ENCODE measurements around the gene CNN2. TPM values are rescaled to one million over a fixed set of nuclear protein-coding genes. Genes with fewer than 3 reads are reported as not detected.

The CNN2 gene
- total and polyA plus RNA-seq, 9 of the 15 experiments (the other 6 are each of a cell fraction or from before 2014, with no cell fraction given), result 12.1 to 174 (median 52.7) TPM

DNA sequence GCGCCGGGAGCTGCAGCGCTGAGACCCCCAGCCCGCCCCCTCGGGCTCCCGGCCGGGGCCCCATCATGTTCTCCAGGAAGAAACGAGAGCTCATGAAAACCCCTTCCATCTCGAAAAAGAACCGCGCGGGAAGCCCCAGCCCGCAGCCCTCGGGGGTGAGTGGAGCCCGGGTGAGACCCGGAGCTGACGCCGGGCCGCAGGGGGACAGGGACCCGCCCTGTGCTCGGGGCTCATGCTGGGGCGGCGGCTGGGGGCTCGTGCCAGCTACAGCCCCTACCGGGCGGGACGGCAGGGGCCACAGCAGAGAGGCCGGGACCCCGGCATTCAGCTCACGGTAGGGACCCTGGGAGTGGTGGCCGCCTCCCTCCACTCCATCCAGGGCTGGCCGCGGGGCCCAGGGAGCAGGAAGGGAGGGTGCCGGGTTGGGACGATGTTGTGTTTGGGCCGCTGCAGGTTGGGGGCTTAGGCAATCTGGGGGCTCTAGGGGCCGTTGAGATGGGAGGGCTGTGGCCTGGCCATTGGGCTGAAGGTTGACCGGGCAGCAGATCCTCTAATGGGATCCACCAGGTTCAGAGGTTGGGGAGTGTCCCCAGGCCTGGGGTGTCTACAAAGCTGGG lies 41.0 kb downstream of the CNN2 start (continued):
- TF ChIP-seq, protein P1, sequence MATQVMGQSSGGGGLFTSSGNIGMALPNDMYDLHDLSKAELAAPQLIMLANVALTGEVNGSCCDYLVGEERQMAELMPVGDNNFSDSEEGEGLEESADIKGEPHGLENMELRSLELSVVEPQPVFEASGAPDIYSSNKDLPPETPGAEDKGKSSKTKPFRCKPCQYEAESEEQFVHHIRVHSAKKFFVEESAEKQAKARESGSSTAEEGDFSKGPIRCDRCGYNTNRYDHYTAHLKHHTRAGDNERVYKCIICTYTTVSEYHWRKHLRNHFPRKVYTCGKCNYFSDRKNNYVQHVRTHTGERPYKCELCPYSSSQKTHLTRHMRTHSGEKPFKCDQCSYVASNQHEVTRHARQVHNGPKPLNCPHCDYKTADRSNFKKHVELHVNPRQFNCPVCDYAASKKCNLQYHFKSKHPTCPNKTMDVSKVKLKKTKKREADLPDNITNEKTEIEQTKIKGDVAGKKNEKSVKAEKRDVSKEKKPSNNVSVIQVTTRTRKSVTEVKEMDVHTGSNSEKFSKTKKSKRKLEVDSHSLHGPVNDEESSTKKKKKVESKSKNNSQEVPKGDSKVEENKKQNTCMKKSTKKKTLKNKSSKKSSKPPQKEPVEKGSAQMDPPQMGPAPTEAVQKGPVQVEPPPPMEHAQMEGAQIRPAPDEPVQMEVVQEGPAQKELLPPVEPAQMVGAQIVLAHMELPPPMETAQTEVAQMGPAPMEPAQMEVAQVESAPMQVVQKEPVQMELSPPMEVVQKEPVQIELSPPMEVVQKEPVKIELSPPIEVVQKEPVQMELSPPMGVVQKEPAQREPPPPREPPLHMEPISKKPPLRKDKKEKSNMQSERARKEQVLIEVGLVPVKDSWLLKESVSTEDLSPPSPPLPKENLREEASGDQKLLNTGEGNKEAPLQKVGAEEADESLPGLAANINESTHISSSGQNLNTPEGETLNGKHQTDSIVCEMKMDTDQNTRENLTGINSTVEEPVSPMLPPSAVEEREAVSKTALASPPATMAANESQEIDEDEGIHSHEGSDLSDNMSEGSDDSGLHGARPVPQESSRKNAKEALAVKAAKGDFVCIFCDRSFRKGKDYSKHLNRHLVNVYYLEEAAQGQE (IDR thresholded peaks at IDR 0.05; ENCODE audit: borderline replicate concordance), result no peak
- TF ChIP-seq, protein P1 (CRISPR knock-in tag; IDR thresholded peaks at IDR 0.05; ENCODE audit: low read depth), result no peak
- TF ChIP-seq ATF1 (CRISPR knock-in tag; IDR thresholded peaks at IDR 0.05) (no peak), ATF1 (tag; IDR thresholded peaks at IDR 0.05) (0 out of 2 replicates have a peak, but pooled peaks have one; percentile 29), ZFP30 (CRISPR knock-in tag; IDR thresholded peaks at IDR 0.05; ENCODE audit: borderline replicate concordance) (no peak), POLR2G (IDR thresholded peaks at IDR 0.05; ENCODE audit: low read depth, low read length) (0 out of 2 replicates have a peak, but pooled peaks have one; percentile 4), SMC3 (conservative IDR thresholded peaks at IDR 0.05; ENCODE audit: insufficient read depth, low read depth, low read length) (no peak)
- TF ChIP-seq, protein P2, sequence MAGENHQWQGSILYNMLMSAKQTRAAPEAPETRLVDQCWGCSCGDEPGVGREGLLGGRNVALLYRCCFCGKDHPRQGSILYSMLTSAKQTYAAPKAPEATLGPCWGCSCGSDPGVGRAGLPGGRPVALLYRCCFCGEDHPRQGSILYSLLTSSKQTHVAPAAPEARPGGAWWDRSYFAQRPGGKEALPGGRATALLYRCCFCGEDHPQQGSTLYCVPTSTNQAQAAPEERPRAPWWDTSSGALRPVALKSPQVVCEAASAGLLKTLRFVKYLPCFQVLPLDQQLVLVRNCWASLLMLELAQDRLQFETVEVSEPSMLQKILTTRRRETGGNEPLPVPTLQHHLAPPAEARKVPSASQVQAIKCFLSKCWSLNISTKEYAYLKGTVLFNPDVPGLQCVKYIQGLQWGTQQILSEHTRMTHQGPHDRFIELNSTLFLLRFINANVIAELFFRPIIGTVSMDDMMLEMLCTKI (IDR thresholded peaks at IDR 0.05; ENCODE audit: partially characterized antibody), result no peak
- TF ChIP-seq, protein P3, sequence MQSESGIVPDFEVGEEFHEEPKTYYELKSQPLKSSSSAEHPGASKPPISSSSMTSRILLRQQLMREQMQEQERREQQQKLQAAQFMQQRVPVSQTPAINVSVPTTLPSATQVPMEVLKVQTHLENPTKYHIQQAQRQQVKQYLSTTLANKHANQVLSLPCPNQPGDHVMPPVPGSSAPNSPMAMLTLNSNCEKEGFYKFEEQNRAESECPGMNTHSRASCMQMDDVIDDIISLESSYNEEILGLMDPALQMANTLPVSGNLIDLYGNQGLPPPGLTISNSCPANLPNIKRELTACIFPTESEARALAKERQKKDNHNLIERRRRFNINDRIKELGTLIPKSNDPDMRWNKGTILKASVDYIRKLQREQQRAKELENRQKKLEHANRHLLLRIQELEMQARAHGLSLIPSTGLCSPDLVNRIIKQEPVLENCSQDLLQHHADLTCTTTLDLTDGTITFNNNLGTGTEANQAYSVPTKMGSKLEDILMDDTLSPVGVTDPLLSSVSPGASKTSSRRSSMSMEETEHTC (IDR thresholded peaks at IDR 0.05), result no peak
- TF ChIP-seq, protein P4, sequence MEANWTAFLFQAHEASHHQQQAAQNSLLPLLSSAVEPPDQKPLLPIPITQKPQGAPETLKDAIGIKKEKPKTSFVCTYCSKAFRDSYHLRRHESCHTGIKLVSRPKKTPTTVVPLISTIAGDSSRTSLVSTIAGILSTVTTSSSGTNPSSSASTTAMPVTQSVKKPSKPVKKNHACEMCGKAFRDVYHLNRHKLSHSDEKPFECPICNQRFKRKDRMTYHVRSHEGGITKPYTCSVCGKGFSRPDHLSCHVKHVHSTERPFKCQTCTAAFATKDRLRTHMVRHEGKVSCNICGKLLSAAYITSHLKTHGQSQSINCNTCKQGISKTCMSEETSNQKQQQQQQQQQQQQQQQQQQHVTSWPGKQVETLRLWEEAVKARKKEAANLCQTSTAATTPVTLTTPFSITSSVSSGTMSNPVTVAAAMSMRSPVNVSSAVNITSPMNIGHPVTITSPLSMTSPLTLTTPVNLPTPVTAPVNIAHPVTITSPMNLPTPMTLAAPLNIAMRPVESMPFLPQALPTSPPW (CRISPR knock-in tag; IDR thresholded peaks at IDR 0.05), result 0 out of 2 replicates have a peak, but pooled peaks have one; percentile 23
- TF ChIP-seq, protein P5, sequence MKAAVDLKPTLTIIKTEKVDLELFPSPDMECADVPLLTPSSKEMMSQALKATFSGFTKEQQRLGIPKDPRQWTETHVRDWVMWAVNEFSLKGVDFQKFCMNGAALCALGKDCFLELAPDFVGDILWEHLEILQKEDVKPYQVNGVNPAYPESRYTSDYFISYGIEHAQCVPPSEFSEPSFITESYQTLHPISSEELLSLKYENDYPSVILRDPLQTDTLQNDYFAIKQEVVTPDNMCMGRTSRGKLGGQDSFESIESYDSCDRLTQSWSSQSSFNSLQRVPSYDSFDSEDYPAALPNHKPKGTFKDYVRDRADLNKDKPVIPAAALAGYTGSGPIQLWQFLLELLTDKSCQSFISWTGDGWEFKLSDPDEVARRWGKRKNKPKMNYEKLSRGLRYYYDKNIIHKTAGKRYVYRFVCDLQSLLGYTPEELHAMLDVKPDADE (conservative IDR thresholded peaks at IDR 0.05; ENCODE audit: control insufficient read depth, low read depth, low read length), result peak; percentile 23; the same call in 1 of the 2 replicates
